GM12891 (cell line): ENCODE data around the gene JADE1.

ENCODE experiments used
- POLR2A ChIP-seq: IDR thresholded peaks from 2 replicates; pipeline ENCODE4 v1.6.1; 2011; ENCODE audit warnings: low read depth, low read length, control low read depth
- POLR2AphosphoS5 ChIP-seq: IDR thresholded peaks from 2 replicates; pipeline ENCODE4 v1.6.1; 2011; ENCODE audit warnings: low read depth, low read length, control low read depth
- POU2F2 ChIP-seq: IDR thresholded peaks from 2 replicates; pipeline ENCODE4 v1.6.1; 2011; ENCODE audit warnings: low read depth, mild to moderate bottlenecking, control low read depth, low read length, moderate library complexity
- SPI1 ChIP-seq: IDR thresholded peaks from 2 replicates; pipeline ENCODE4 v1.6.1; 2011; ENCODE audit warnings: low read depth, low read length, control low read depth
- TAF1 ChIP-seq: IDR thresholded peaks from 2 replicates; pipeline ENCODE4 v1.6.1; 2011; ENCODE audit warnings: low read depth, low read length, control low read depth

GRCh38 chr4:128877934-128878333 is 68.4 kb downstream of the JADE1 start:
- no peak for TF ChIP-seq POLR2AphosphoS5
- TF ChIP-seq SPI1, result no peak
- no peak for TF ChIP-seq TAF1
- no peak for TF ChIP-seq POLR2A
- TF ChIP-seq POU2F2, result no peak
